Measurements from ENCODE around the gene CAPN14.

- TF ChIP-seq CTCF (IDR thresholded peaks at IDR 0.05) (no peak), ZFX (IDR thresholded peaks at IDR 0.05; ENCODE audit: borderline replicate concordance) (no peak)
Measured at GRCh38 chr2:31233231-31233630, 15.9 kb upstream of the CAPN14 start.

All from 22Rv1 (cell line).